IMR-90 (cell line): Measurements from ENCODE around the gene ITPK1.

Source experiments
- BHLHE40 ChIP-seq: fragments of 150-350 bp; IDR thresholded peaks from 2 replicates; pipeline ENCODE4 v1.6.1; 2016; ENCODE audit warnings: mild to moderate bottlenecking, low read depth, low read length
- CEBPB ChIP-seq: IDR thresholded peaks from 2 replicates; pipeline ENCODE4 v1.6.1; 2012; ENCODE audit warnings: low read depth, low read length, improper control_type of control experiment
- CHD1 ChIP-seq: IDR thresholded peaks from 2 replicates; pipeline ENCODE4 v1.6.1; 2012; ENCODE audit warnings: low read depth, low read length, improper control_type of control experiment
- CTCF ChIP-seq: conservative IDR thresholded peaks from 2 replicates; pipeline ENCODE4 v1.5.1; 2012; ENCODE audit warnings: mild to moderate bottlenecking, low read depth, low read length, improper control_type of control experiment
- FOS ChIP-seq: fragments of 150-350 bp; IDR thresholded peaks from 2 replicates; pipeline ENCODE4 v1.6.1; 2016; ENCODE audit warnings: low read depth, low read length
- MXI1 ChIP-seq: IDR thresholded peaks from 2 replicates; pipeline ENCODE4 v1.6.1; 2012; ENCODE audit warnings: low read depth, mild to moderate bottlenecking, low read length, moderate library complexity, borderline replicate concordance
- POLR2A ChIP-seq: IDR thresholded peaks from 2 replicates; pipeline ENCODE4 v1.6.1; 2012; ENCODE audit warnings: mild to moderate bottlenecking, low read depth, low read length
- RAD21 ChIP-seq: IDR thresholded peaks from 2 replicates; pipeline ENCODE4 v1.6.1; 2012; ENCODE audit warnings: low read length, improper control_type of control experiment
- RCOR1 ChIP-seq: IDR thresholded peaks from 2 replicates; pipeline ENCODE4 v1.6.1; 2012; ENCODE audit warnings: mild to moderate bottlenecking, low read length, improper control_type of control experiment; ENCODE audit not compliant: insufficient replicate concordance
- RFX5 ChIP-seq: IDR thresholded peaks from 2 replicates; pipeline ENCODE4 v1.8.0; 2012; ENCODE audit warnings: low read depth, mild to moderate bottlenecking, low read length, moderate library complexity
- SMC3 ChIP-seq: fragments of 150-350 bp; IDR thresholded peaks from 2 replicates; pipeline ENCODE4 v1.6.1; 2016; ENCODE audit warnings: low read depth, mild to moderate bottlenecking, antibody characterized with exemption, low read length, moderate library complexity
- USF2 ChIP-seq: fragments of 150-350 bp; IDR thresholded peaks from 2 replicates; pipeline ENCODE4 v1.6.1; 2017; ENCODE audit warnings: mild to moderate bottlenecking, antibody characterized with exemption, low read length, low read depth
- TF ChIP-seq, protein P1 (sequence below): fragments of 150-350 bp; IDR thresholded peaks from 2 replicates; pipeline ENCODE4 v1.6.1; 2016; ENCODE audit warnings: low read depth, mild to moderate bottlenecking, low read length, moderate library complexity, borderline replicate concordance

- no peak for TF ChIP-seq POLR2A
- no peak for TF ChIP-seq CTCF
- no peak for TF ChIP-seq FOS
- TF ChIP-seq RFX5 = no peak
- no peak for TF ChIP-seq BHLHE40
- TF ChIP-seq SMC3 = no peak
- no peak for TF ChIP-seq USF2
- TF ChIP-seq RCOR1 = no peak
- TF ChIP-seq, protein P1, sequence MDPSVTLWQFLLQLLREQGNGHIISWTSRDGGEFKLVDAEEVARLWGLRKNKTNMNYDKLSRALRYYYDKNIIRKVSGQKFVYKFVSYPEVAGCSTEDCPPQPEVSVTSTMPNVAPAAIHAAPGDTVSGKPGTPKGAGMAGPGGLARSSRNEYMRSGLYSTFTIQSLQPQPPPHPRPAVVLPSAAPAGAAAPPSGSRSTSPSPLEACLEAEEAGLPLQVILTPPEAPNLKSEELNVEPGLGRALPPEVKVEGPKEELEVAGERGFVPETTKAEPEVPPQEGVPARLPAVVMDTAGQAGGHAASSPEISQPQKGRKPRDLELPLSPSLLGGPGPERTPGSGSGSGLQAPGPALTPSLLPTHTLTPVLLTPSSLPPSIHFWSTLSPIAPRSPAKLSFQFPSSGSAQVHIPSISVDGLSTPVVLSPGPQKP = no peak
- no peak for TF ChIP-seq CHD1
- no peak for TF ChIP-seq MXI1
- TF ChIP-seq CEBPB = no peak
- no peak for TF ChIP-seq RAD21
These were observed 85.0 kb downstream of the ITPK1 start for GRCh38 chr14:93030761-93031160.
